Parathyroid adenoma (tissue), 2 donors: ENCODE measurements around the gene WFDC2.

Experiments
- H2AFZ ChIP-seq: fragments of 300-600 bp; sonication (generic); one replicate; pipeline ENCODE4 v1.7.0; 2017; ENCODE audit warnings: antibody characterized with exemption, mild to moderate bottlenecking
- H3K27ac ChIP-seq: fragments of 300-600 bp; sonication (generic); one replicate; pipeline ENCODE4 v1.7.0; 2017
- H3K27me3 ChIP-seq: fragments of 300-600 bp; sonication (generic); one replicate; pipeline ENCODE4 v1.7.0; 2017; ENCODE audit warnings: low read length; ENCODE audit not compliant: control insufficient read depth, insufficient read depth
- H3K36me3 ChIP-seq: fragments of 300-600 bp; sonication (generic); one replicate; pipeline ENCODE4 v1.7.0; 2017; ENCODE audit warnings: low read length; ENCODE audit not compliant: control insufficient read depth, insufficient read depth
- H3K4me1 ChIP-seq: fragments of 300-600 bp; sonication (generic); one replicate; pipeline ENCODE4 v1.7.0; 2017; ENCODE audit warnings: control low read depth
- H3K4me2 ChIP-seq: fragments of 300-600 bp; sonication (generic); one replicate; pipeline ENCODE4 v1.7.0; 2017; ENCODE audit warnings: low read length
- H3K4me3 ChIP-seq: fragments of 300-600 bp; sonication (generic); one replicate; pipeline ENCODE4 v1.7.0; 2017; ENCODE audit warnings: low read depth, low read length
- H3K79me2 ChIP-seq: fragments of 300-600 bp; sonication (generic); one replicate; pipeline ENCODE4 v1.7.0; 2017; ENCODE audit warnings: control low read depth
- H3K9ac ChIP-seq: fragments of 300-600 bp; sonication (generic); one replicate; pipeline ENCODE4 v1.7.0; 2017; ENCODE audit warnings: mild to moderate bottlenecking
- H3K9me3 ChIP-seq: fragments of 300-600 bp; sonication (generic); one replicate; pipeline ENCODE4 v1.7.0; 2017; ENCODE audit warnings: low read length; ENCODE audit not compliant: control insufficient read depth
- CTCF ChIP-seq: fragments of 300-600 bp; sonication (generic); IDR thresholded peaks from one replicate; pipeline ENCODE4 v1.7.0; 2017; ENCODE audit warnings: antibody characterized with exemption, mild to moderate bottlenecking
- donor health status: primary hyperparathyroidism.

WFDC2 gene

GRCh38 chr20:45469336-45470261, at the start of gene WFDC2:
Gene WFDC2 (plus strand): TSS chr20:45469753. CDS start chr20:45469782, 29 bp downstream.
- TF ChIP-seq CTCF, result peak; percentile 19
- Histone ChIP-seq H3K79me2 (no peaks in the 10 kb centered on the region), H3K9ac (no peak within 1 kb of the TSS), H3K4me2 (peak within 1 kb of the TSS; percentile 90), H3K9me3 (no peaks in the 10 kb centered on the region), H3K36me3 (no peaks in the 10 kb centered on the region), H3K4me3 (peak within 1 kb of the TSS; percentile 37), H3K27me3 (no peaks in the 10 kb centered on the region), H3K27ac (peak within 1 kb of the TSS; percentile 72), H2AFZ (peak within 1 kb of the TSS; percentile 95), H3K4me1 (no peaks in the 10 kb centered on the region)

- Histone ChIP-seq H3K4me3 (no peak overlapping the region), H3K9ac (no peak overlapping the region), H3K9me3 (no peaks in the 10 kb centered on the region), H3K27ac (no peak overlapping the region), H3K4me1 (no peaks in the 10 kb centered on the region), H3K36me3 (no peaks in the 10 kb centered on the region), H3K4me2 (no peak overlapping the region), H2AFZ (no peak overlapping the region), H3K79me2 (no peaks in the 10 kb centered on the region), H3K27me3 (no peaks in the 10 kb centered on the region)
- no peak for TF ChIP-seq CTCF
Observed at GRCh38 chr20:45420125-45420524, 49.4 kb upstream of the WFDC2 start.

GRCh38 chr20:45423700-45424099, 45.9 kb upstream of the WFDC2 start:
- no peaks in the 10 kb centered on the region for H3K27me3 ChIP-seq
- H3K36me3 ChIP-seq, result no peaks in the 10 kb centered on the region
- H3K4me3 ChIP-seq, result no peak overlapping the region
- H2AFZ ChIP-seq, result no peak overlapping the region
- H3K4me1 ChIP-seq, result no peaks in the 10 kb centered on the region
- no peak overlapping the region for H3K27ac ChIP-seq
- no peak overlapping the region for H3K9ac ChIP-seq
- H3K79me2 ChIP-seq, result no peaks in the 10 kb centered on the region
- no peaks in the 10 kb centered on the region for H3K9me3 ChIP-seq
- H3K4me2 ChIP-seq, result no peak overlapping the region
- no peak for TF ChIP-seq CTCF

GRCh38 chr20:45425561-45425960, 44.0 kb upstream of the WFDC2 start:
- no peaks in the 10 kb centered on the region for H3K36me3 ChIP-seq

More at GRCh38 chr20:45425561-45425960, 44.0 kb upstream of the WFDC2 start:
- Histone ChIP-seq H3K4me1 (no peaks in the 10 kb centered on the region), H3K4me2 (no peak overlapping the region), H3K9ac (no peak overlapping the region), H3K9me3 (no peaks in the 10 kb centered on the region), H3K27ac (no peak overlapping the region), H2AFZ (no peak overlapping the region), H3K4me3 (no peak overlapping the region), H3K27me3 (no peaks in the 10 kb centered on the region), H3K79me2 (no peaks in the 10 kb centered on the region)
- no peak for TF ChIP-seq CTCF
